Activated naive CD8-positive, alpha-beta T cell (primary cell): Measurements from ENCODE around the gene ZNF786.

Experiments used
- H3K27ac Mint-ChIP-seq: one replicate; pipeline ENCODE4 v1.8.0; 2021; ENCODE audit warnings: mixed read lengths
- H3K27me3 Mint-ChIP-seq: one replicate; pipeline ENCODE4 v1.8.0; 2021; ENCODE audit warnings: mixed read lengths
- H3K36me3 Mint-ChIP-seq: one replicate; pipeline ENCODE4 v1.8.0; 2021; ENCODE audit warnings: mixed read lengths
- H3K4me1 Mint-ChIP-seq: one replicate; pipeline ENCODE4 v1.8.0; 2021; ENCODE audit warnings: low read depth, mixed read lengths
- H3K4me3 Mint-ChIP-seq: one replicate; pipeline ENCODE4 v1.8.0; 2021; ENCODE audit warnings: mild to moderate bottlenecking, mixed read lengths
- H3K9me3 Mint-ChIP-seq: one replicate; pipeline ENCODE4 v1.8.0; 2021; ENCODE audit warnings: low read depth, mixed read lengths

ZNF786 gene

GRCh38 chr7:149027611-149028345, 62.7 kb downstream of the ZNF786 start:
- Mint-ChIP-seq H3K27ac (peak overlapping the region; percentile 96), H3K36me3 (peaks cover 5% of the 10 kb centered on the region), H3K4me3 (peak overlapping the region; percentile 94), H3K9me3 (no peaks in the 10 kb centered on the region), H3K4me1 (peaks cover 49% of the 10 kb centered on the region), H3K27me3 (no peaks in the 10 kb centered on the region)

- Mint-ChIP-seq H3K27me3 (no peaks in the 10 kb centered on the region), H3K9me3 (no peaks in the 10 kb centered on the region), H3K4me3 (peak overlapping the region; percentile 94), H3K36me3 (peaks cover 5% of the 10 kb centered on the region), H3K27ac (peak overlapping the region; percentile 96), H3K4me1 (peaks cover 51% of the 10 kb centered on the region)
Measured at GRCh38 chr7:149027055-149027454, 63.5 kb downstream of the ZNF786 start.

GRCh38 chr7:149023662-149024061, 66.9 kb downstream of the ZNF786 start:
- peaks cover 46% of the 10 kb centered on the region for H3K4me1 Mint-ChIP-seq

GRCh38 chr7:149022756-149023360, 67.7 kb downstream of the ZNF786 start:
- H3K27ac Mint-ChIP-seq: no peak overlapping the region
- no peak overlapping the region for H3K4me3 Mint-ChIP-seq
- H3K36me3 Mint-ChIP-seq: peaks cover 17% of the 10 kb centered on the region
- H3K27me3 Mint-ChIP-seq: no peaks in the 10 kb centered on the region
- H3K4me1 Mint-ChIP-seq: peaks cover 46% of the 10 kb centered on the region
- H3K9me3 Mint-ChIP-seq: no peaks in the 10 kb centered on the region

More at GRCh38 chr7:149023662-149024061, 66.9 kb downstream of the ZNF786 start:
- no peaks in the 10 kb centered on the region for H3K9me3 Mint-ChIP-seq
- no peaks in the 10 kb centered on the region for H3K27me3 Mint-ChIP-seq
- H3K36me3 Mint-ChIP-seq: peaks cover 17% of the 10 kb centered on the region
- H3K4me3 Mint-ChIP-seq: no peak overlapping the region
- H3K27ac Mint-ChIP-seq: no peak overlapping the region

- H3K27me3 Mint-ChIP-seq: no peaks in the 10 kb centered on the region
- H3K27ac Mint-ChIP-seq: peak overlapping the region; percentile 76
- H3K4me3 Mint-ChIP-seq: no peak overlapping the region
- H3K36me3 Mint-ChIP-seq: peaks cover 17% of the 10 kb centered on the region
- H3K9me3 Mint-ChIP-seq: no peaks in the 10 kb centered on the region
- H3K4me1 Mint-ChIP-seq: peaks cover 36% of the 10 kb centered on the region
Measured at GRCh38 chr7:149021725-149022062, 68.8 kb downstream of the ZNF786 start.

GRCh38 chr7:149020483-149020882, 70.0 kb downstream of the ZNF786 start:
- peaks cover 25% of the 10 kb centered on the region for H3K4me1 Mint-ChIP-seq
- H3K27ac Mint-ChIP-seq: no peak overlapping the region
- no peak overlapping the region for H3K4me3 Mint-ChIP-seq
- no peaks in the 10 kb centered on the region for H3K27me3 Mint-ChIP-seq
- H3K9me3 Mint-ChIP-seq: no peaks in the 10 kb centered on the region
- H3K36me3 Mint-ChIP-seq: peaks cover 12% of the 10 kb centered on the region
